SK-N-SH treated with all-trans-retinoic acid at 6 μM for 48 hours (cell line): Measurements from ENCODE around the gene AASS.

Source experiments
- ATAC-seq: fragments of 200-7000 bp; cut with Tn5 transposase; 3 replicates; pipeline ENCODE4 v1.9.1; 2020; ENCODE audit warnings: mild to moderate bottlenecking, moderate library complexity
- ARNTL ChIP-seq: fragments of 450-650 bp; formaldehyde crosslinking; IDR thresholded peaks from 2 replicates; pipeline ENCODE4 v1.5.0; 2020; ENCODE audit warnings: low read depth, mild to moderate bottlenecking, moderate library complexity, borderline replicate concordance
- BACH2 ChIP-seq: fragments of 250-450 bp; sonication (Bioruptor Pico); IDR thresholded peaks from 2 replicates; pipeline ENCODE4 v1.9.0; 2021; ENCODE audit warnings: mild to moderate bottlenecking, borderline replicate concordance
- CREB5 ChIP-seq: fragments of 250-450 bp; sonication (Bioruptor Pico); IDR thresholded peaks from 2 replicates; pipeline ENCODE4 v1.5.1; 2020; ENCODE audit warnings: low read depth, mild to moderate bottlenecking, moderate library complexity
- CSDC2 ChIP-seq: fragments of 250-450 bp; sonication (Bioruptor Pico); IDR thresholded peaks from 2 replicates; pipeline ENCODE4 v1.5.0; 2020; ENCODE audit warnings: mild to moderate bottlenecking, moderate library complexity
- CSRNP3 ChIP-seq: fragments of 250-450 bp; sonication (Bioruptor Pico); IDR thresholded peaks from 2 replicates; pipeline ENCODE4 v1.5.1; 2021; ENCODE audit warnings: mild to moderate bottlenecking, moderate library complexity
- ESRRG ChIP-seq: fragments of 250-450 bp; sonication (Bioruptor Pico); IDR thresholded peaks from 2 replicates; pipeline ENCODE4 v1.6.1; 2021; ENCODE audit warnings: mild to moderate bottlenecking
- GLIS3 ChIP-seq: fragments of 250-450 bp; sonication (Bioruptor Pico); IDR thresholded peaks from 2 replicates; pipeline ENCODE4 v1.5.0; 2020; ENCODE audit warnings: mild to moderate bottlenecking, moderate library complexity
- ISL1 ChIP-seq: fragments of 250-450 bp; sonication (Bioruptor Pico); IDR thresholded peaks from 2 replicates; pipeline ENCODE4 v2.1.2; 2022; ENCODE audit warnings: mild to moderate bottlenecking, moderate library complexity
- OSR1 ChIP-seq: fragments of 250-450 bp; sonication (Bioruptor Pico); IDR thresholded peaks from 2 replicates; pipeline ENCODE4 v1.8.0; 2022; ENCODE audit warnings: moderate library complexity, mild to moderate bottlenecking, inconsistent platforms
- PATZ1 ChIP-seq: fragments of 250-450 bp; sonication (Bioruptor Pico); IDR thresholded peaks from 2 replicates; pipeline ENCODE4 v1.8.0; 2020; ENCODE audit warnings: mild to moderate bottlenecking, moderate library complexity, borderline replicate concordance
- POU6F1 ChIP-seq: fragments of 250-450 bp; sonication (Bioruptor Pico); IDR thresholded peaks from 2 replicates; pipeline ENCODE4 v1.8.0; 2021; ENCODE audit warnings: low read depth, mild to moderate bottlenecking, moderate library complexity, borderline replicate concordance
- PPARA ChIP-seq: fragments of 250-450 bp; sonication (Bioruptor Pico); IDR thresholded peaks from 2 replicates; pipeline ENCODE4 v1.5.0; 2020; ENCODE audit warnings: mild to moderate bottlenecking, borderline replicate concordance
- RARB ChIP-seq: fragments of 250-450 bp; sonication (Bioruptor Pico); IDR thresholded peaks from 2 replicates; pipeline ENCODE4 v1.8.0; 2021; ENCODE audit warnings: mild to moderate bottlenecking, moderate library complexity
- SNAI2 ChIP-seq: fragments of 250-450 bp; sonication (Bioruptor Pico); IDR thresholded peaks from 2 replicates; pipeline ENCODE4 v1.5.0; 2020; ENCODE audit warnings: mild to moderate bottlenecking, moderate library complexity
- TCF4 ChIP-seq: fragments of 250-450 bp; sonication (Bioruptor Pico); IDR thresholded peaks from 2 replicates; pipeline ENCODE4 v1.8.0; 2021; ENCODE audit warnings: mild to moderate bottlenecking, moderate library complexity, borderline replicate concordance
- TOX ChIP-seq: fragments of 250-450 bp; sonication (Bioruptor Pico); IDR thresholded peaks from 2 replicates; pipeline ENCODE4 v1.8.0; 2021; ENCODE audit warnings: mild to moderate bottlenecking, moderate library complexity, borderline replicate concordance
- TSHZ2 ChIP-seq: fragments of 250-450 bp; sonication (Bioruptor Pico); IDR thresholded peaks from 2 replicates; pipeline ENCODE4 v1.5.0; 2020; ENCODE audit warnings: mild to moderate bottlenecking, moderate library complexity
- ZC3H10 ChIP-seq: fragments of 250-450 bp; sonication (Bioruptor Pico); IDR thresholded peaks from 2 replicates; pipeline ENCODE4 v1.5.1; 2021; ENCODE audit warnings: mild to moderate bottlenecking, moderate library complexity
- ZFP3 ChIP-seq: fragments of 250-450 bp; sonication (Bioruptor Pico); IDR thresholded peaks from 2 replicates; pipeline ENCODE4 v1.5.0; 2020; ENCODE audit warnings: mild to moderate bottlenecking, moderate library complexity
- ZFP30 ChIP-seq: fragments of 450-650 bp; formaldehyde crosslinking; IDR thresholded peaks from 2 replicates; pipeline ENCODE4 v1.5.0; 2022; ENCODE audit warnings: mild to moderate bottlenecking, moderate library complexity
- ZNF565 ChIP-seq: fragments of 450-650 bp; formaldehyde crosslinking; conservative IDR thresholded peaks from 2 replicates; pipeline ENCODE4 v1.5.0; 2020; ENCODE audit warnings: low read depth, mild to moderate bottlenecking, moderate library complexity
- ZNF70 ChIP-seq: fragments of 450-650 bp; formaldehyde crosslinking; IDR thresholded peaks from 2 replicates; pipeline ENCODE4 v1.5.0; 2020; ENCODE audit warnings: mild to moderate bottlenecking, moderate library complexity
- ZNF8 ChIP-seq: fragments of 450-650 bp; formaldehyde crosslinking; IDR thresholded peaks from 2 replicates; pipeline ENCODE4 v1.5.0; 2020; ENCODE audit warnings: mild to moderate bottlenecking, moderate library complexity

Gene AASS

GRCh38 chr7:122166275-122166674, 22.2 kb upstream of the AASS start:
- TF ChIP-seq PPARA (CRISPR knock-in tag) = no peak
- TF ChIP-seq ZNF565 (CRISPR knock-in tag) = no peak
- TF ChIP-seq ZC3H10 = no peak
- no peak for TF ChIP-seq TOX
- TF ChIP-seq CSRNP3 (CRISPR knock-in tag) = no peak
- TF ChIP-seq PATZ1 (CRISPR knock-in tag) = no peak
- TF ChIP-seq ARNTL = no peak
- TF ChIP-seq ZNF8 (CRISPR knock-in tag) = no peak
- TF ChIP-seq CREB5 (CRISPR knock-in tag) = no peak
- TF ChIP-seq TCF4 (CRISPR knock-in tag) = no peak
- TF ChIP-seq POU6F1 (CRISPR knock-in tag) = no peak
- no peak for TF ChIP-seq ZFP3
- TF ChIP-seq ZNF70 (CRISPR knock-in tag) = no peak
- TF ChIP-seq SNAI2 (CRISPR knock-in tag) = no peak
- no peak for TF ChIP-seq ZFP30 (CRISPR knock-in tag)
- TF ChIP-seq OSR1 = no peak
- no peak for TF ChIP-seq ISL1
- no peak for TF ChIP-seq CSDC2 (CRISPR knock-in tag)
- no peak for TF ChIP-seq TSHZ2 (CRISPR knock-in tag)
- no peak for TF ChIP-seq BACH2 (CRISPR knock-in tag)
- ATAC-seq = no peak

- no peak for ATAC-seq
- TF ChIP-seq CREB5 (CRISPR knock-in tag) (no peak), ISL1 (no peak), TCF4 (CRISPR knock-in tag) (no peak), GLIS3 (no peak), BACH2 (CRISPR knock-in tag) (no peak), ZNF565 (CRISPR knock-in tag) (no peak), CSRNP3 (CRISPR knock-in tag) (no peak), OSR1 (no peak), ZC3H10 (no peak), TSHZ2 (CRISPR knock-in tag) (no peak), SNAI2 (CRISPR knock-in tag) (no peak), ESRRG (CRISPR knock-in tag) (no peak), ZNF8 (CRISPR knock-in tag) (no peak), POU6F1 (CRISPR knock-in tag) (no peak), ARNTL (no peak), RARB (CRISPR knock-in tag) (no peak)
Observed at GRCh38 chr7:122161628-122162027, 17.6 kb upstream of the AASS start.
